Nephron (organoid): ENCODE measurements around the gene CUX1.

ENCODE experiments used
- H3K27ac Mint-ChIP-seq, 3 experiments: 2 replicates each; pipeline ENCODE4 v1.8.0; 2020; ENCODE audit warnings: mixed read lengths in 3 of 3, mild to moderate bottlenecking in 2 of 3, moderate library complexity in 1 of 3
- H3K27me3 Mint-ChIP-seq: 2 replicates; pipeline ENCODE4 v1.8.0; 2021; ENCODE audit warnings: low read depth, mild to moderate bottlenecking, moderate library complexity, mixed read lengths
- H3K36me3 Mint-ChIP-seq: 2 replicates; pipeline ENCODE4 v1.8.0; 2020; ENCODE audit warnings: low read depth, mixed read lengths
- H3K4me1 Mint-ChIP-seq: 2 replicates; pipeline ENCODE4 v1.8.0; 2020; ENCODE audit warnings: mixed read lengths
- H3K4me3 Mint-ChIP-seq, 3 experiments: 2 replicates each; pipeline ENCODE4 v1.8.0; 2020; ENCODE audit warnings: mild to moderate bottlenecking in 3 of 3, mixed read lengths in 3 of 3, moderate library complexity in 2 of 3
- H3K9me3 Mint-ChIP-seq: 2 replicates; pipeline ENCODE4 v1.8.0; 2020; ENCODE audit warnings: mixed read lengths
- CTCF ChIP-seq, 3 experiments: fragments of 200-600 bp; sonication (generic); IDR thresholded peaks; one replicate each; pipeline ENCODE4 v1.5.0; 2021; ENCODE audit warnings: antibody characterized with exemption in 3 of 3; ENCODE audit not compliant: unreplicated experiment in 3 of 3

Gene CUX1

GRCh38 chr7:102248456-102249395, 431.3 kb downstream of the CUX1 start:
- peaks cover 30% of the 10 kb centered on the region for H3K4me1 Mint-ChIP-seq

GRCh38 chr7:102251531-102252365, 434.3 kb downstream of the CUX1 start:
- Mint-ChIP-seq H3K27me3 (no peaks in the 10 kb centered on the region), H3K4me1 (peaks cover 40% of the 10 kb centered on the region), H3K27ac (no peak overlapping the region), H3K4me3 (no peak overlapping the region), H3K9me3 (no peaks in the 10 kb centered on the region), H3K36me3 (peaks cover 37% of the 10 kb centered on the region)
- no peak for TF ChIP-seq CTCF (IDR thresholded peaks at IDR 0.05; ENCODE audit: unreplicated experiment in 3 of 3)

More at GRCh38 chr7:102248456-102249395, 431.3 kb downstream of the CUX1 start:
- Mint-ChIP-seq H3K9me3 (no peaks in the 10 kb centered on the region), H3K4me3 (no peak overlapping the region), H3K27ac (no peak overlapping the region), H3K27me3 (no peaks in the 10 kb centered on the region), H3K36me3 (peaks cover 31% of the 10 kb centered on the region)
- TF ChIP-seq CTCF (IDR thresholded peaks at IDR 0.05; ENCODE audit: unreplicated experiment in 3 of 3), result no peak

DNA sequence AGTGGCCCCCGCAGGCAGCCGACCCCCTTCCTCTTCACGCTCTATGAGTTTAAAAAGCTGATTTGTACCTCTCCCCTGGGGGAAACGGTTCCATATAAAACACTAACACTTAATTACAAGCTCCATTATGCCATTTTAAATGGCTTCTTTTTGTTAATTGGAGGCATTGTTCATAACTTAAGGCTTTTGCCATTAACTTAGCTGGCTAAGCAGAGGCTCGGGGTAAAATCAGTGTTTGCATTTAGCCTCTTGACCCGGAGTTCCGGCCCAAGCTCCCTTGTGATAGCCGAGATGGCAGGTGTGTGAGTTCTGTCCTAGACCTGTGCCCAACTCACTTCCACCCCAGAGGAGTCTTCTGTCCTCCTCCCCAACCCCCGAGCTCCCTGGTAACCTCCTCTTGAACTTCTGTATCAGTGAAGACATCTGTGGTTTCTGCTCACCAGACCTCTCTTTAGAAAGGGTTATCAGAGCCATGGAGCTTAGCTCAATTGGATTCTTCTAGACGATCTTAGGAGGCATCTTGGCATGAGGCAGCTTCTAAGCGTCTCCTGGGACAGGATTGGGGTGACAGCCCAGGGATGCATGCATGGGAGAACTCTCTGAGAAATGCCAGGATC, 435.0 kb downstream of the CUX1 start:
- H3K27me3 Mint-ChIP-seq, result no peaks in the 10 kb centered on the region

DNA sequence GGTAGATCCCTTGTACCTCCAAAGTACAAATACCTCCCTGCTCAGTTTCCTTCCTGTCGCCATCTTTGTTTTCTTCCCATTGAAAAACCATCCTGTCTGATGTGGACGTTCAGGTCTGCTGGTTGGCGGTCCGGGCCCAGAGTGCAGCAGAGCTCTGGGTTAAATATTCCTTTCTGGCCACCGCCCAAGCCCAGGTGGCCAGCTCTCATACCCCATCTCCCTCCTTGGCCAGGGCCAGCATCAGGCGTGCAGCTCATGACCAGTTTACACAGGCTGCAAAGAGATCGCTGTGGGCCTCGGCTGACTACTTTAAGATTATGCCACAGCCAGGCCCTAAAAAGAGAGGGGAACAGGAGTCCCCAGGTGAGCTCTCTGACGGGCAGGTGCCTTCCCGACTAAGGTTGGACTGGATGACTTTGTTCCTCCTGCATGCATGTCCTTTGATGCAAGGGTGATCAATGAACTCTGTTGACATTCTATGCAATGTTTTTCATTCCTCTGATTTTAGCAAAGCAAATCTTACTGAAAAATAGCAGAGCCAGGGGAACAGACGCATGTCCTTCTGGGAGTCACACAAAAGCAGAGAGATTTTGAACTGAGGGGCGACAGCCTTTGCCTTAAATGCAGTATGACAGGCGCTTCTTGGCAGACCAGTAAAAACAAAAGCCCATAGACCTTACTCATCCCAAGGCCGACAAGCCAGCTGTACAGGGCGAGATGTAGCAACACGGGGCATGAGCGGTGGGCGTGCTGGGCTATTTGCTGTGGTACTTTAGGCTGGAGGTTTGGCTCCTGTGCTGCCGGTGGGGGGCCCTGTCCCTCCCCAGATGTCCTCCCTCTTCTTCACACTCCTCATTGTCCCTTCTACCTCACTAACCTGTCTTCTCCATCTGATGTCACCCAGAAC, 435.9 kb downstream of the CUX1 start:
- peaks cover 45% of the 10 kb centered on the region for H3K4me1 Mint-ChIP-seq
- peak overlapping the region; percentile 76 to 94 (median 94) for H3K27ac Mint-ChIP-seq
- H3K27me3 Mint-ChIP-seq, result no peaks in the 10 kb centered on the region
- no peak for TF ChIP-seq CTCF (IDR thresholded peaks at IDR 0.05; ENCODE audit: unreplicated experiment in 3 of 3)
- H3K4me3 Mint-ChIP-seq, result peak overlapping the region in 2 of 3 experiments; percentile 69 to 80
- peaks cover 34% of the 10 kb centered on the region for H3K36me3 Mint-ChIP-seq
- H3K9me3 Mint-ChIP-seq, result no peaks in the 10 kb centered on the region

More for the DNA sequence above, 435.0 kb downstream of the CUX1 start:
- Mint-ChIP-seq H3K4me1 (peaks cover 40% of the 10 kb centered on the region), H3K27ac (peak overlapping the region in 2 of 3 experiments; percentile 55 to 76), H3K36me3 (peaks cover 36% of the 10 kb centered on the region), H3K9me3 (no peaks in the 10 kb centered on the region), H3K4me3 (peak overlapping the region in 2 of 3 experiments; percentile 14 to 34)
- TF ChIP-seq CTCF (IDR thresholded peaks at IDR 0.05; ENCODE audit: unreplicated experiment in 3 of 3), result no peak

DNA sequence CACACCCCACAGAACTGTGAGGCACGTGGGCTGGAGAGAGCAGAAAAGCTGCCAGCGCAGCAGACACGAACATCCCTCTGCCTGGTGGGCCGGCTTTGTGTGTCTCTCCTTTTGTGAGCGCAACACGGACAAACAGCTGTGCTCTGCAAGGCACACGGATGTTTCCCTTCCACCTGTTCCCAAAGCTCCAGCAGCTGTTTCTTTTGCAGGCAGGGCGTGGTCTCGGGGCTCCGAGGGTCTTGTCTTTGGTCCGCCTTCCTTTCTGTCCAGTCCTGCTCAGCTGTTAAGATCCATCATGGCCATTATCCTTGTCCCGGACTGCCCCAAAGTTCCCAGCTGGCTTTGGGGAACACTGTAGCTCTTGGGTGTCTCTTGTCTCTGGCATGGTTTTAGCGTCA, 436.5 kb downstream of the CUX1 start:
- TF ChIP-seq CTCF (IDR thresholded peaks at IDR 0.05; ENCODE audit: unreplicated experiment in 3 of 3), result no peak
- Mint-ChIP-seq H3K4me1 (peaks cover 49% of the 10 kb centered on the region), H3K9me3 (no peaks in the 10 kb centered on the region), H3K36me3 (peaks cover 34% of the 10 kb centered on the region), H3K4me3 (peak overlapping the region in 2 of 3 experiments; percentile 69 to 80), H3K27me3 (no peaks in the 10 kb centered on the region), H3K27ac (peak overlapping the region; percentile 76 to 94 (median 94))
